ENCODE data around the gene ATP2B1.

Gene ATP2B1

DNA sequence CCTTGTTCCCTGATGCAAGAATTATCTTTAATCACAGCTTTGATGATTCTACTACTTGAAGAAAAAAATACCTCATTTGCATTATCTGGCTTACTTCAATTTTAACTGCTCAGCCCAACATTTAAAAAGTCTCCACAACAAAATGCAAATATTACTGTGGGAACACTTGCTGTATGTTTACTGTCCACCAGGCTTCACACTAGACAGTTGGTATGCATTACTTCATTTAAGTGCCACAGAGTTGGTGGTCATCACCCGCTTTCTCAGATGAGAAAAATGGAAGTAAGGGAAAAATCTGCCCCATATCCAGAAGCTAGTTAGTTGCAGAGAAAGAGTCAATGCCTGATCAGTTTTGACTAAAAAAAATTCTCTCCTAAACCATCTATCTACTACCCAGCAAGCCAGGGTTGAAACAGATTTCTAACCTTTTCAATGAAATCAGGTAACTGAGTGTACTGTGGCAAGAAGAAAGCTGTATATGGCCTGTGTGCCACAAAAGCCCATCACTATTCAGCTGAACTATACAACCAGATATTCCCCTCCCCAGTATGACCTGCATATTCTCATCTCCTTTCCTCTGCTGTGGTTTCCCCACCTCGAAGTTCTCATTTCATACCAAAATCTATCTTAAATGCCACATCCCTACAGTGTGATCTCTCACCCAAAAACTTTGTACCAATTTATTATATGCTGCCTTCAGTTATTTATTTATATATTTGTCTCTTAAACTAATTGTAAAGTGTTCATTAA lies 90.3 kb downstream of the ATP2B1 start:
- Histone ChIP-seq H3K27me3 (ENCODE audit: control insufficient read depth in 2 of 2, insufficient read depth in 2 of 2, low read length in 2 of 2) (no peaks in the 10 kb centered on the region), H3K4me3 (ENCODE audit: low read length in 2 of 2) (no peak overlapping the region), H3K9me3 (ENCODE audit: control insufficient read depth in 2 of 2, low read length in 2 of 2) (no peaks in the 10 kb centered on the region), H3K36me3 (ENCODE audit: control insufficient read depth in 2 of 2, insufficient read depth in 2 of 2, low read length in 2 of 2) (peaks cover under 1 to 7% of the 10 kb centered on the region in 2 donors), H3K9ac (ENCODE audit: low read depth in 1 of 2, low read length in 2 of 2) (no peak overlapping the region), H3K27ac (ENCODE audit: low read depth in 2 of 2, low read length in 2 of 2) (no peak overlapping the region), H3K4me1 (ENCODE audit: control insufficient read depth in 2 of 2, insufficient read depth in 2 of 2, low read length in 2 of 2) (no peaks in the 10 kb centered on the region)

DNA sequence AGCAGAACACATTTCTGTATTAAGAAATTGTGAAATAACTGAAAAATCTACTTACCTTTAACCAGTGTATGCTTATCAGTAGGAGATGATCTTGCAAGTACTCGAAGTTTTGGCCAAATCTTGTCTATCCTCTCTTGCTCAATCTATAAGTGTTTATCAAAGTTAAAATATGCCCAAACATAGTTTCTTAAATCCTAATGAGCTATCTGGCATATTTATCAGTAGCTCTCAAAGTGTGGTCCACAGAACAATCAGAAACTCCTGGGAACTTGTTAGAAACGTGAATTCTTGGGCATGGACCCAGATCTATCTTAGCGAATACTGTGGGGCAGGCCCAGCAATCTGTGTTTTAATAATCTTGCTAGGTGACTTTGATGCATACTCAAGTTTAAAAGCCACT lies 98.3 kb downstream of the ATP2B1 start:
- H3K36me3 ChIP-seq (ENCODE audit: control insufficient read depth in 2 of 2, insufficient read depth in 2 of 2, low read length in 2 of 2) = peaks cover 19 to 27% of the 10 kb centered on the region in 2 donors
- H3K4me3 ChIP-seq (ENCODE audit: low read length in 2 of 2) = no peak overlapping the region
- H3K27ac ChIP-seq (ENCODE audit: low read depth in 2 of 2, low read length in 2 of 2) = no peak overlapping the region

GRCh38 chr12:89603678-89604077 lies 105.0 kb downstream of the ATP2B1 start:
- H3K9ac ChIP-seq (ENCODE audit: low read depth in 1 of 2, low read length in 2 of 2) = no peak overlapping the region
- H3K4me1 ChIP-seq (ENCODE audit: control insufficient read depth in 2 of 2, insufficient read depth in 2 of 2, low read length in 2 of 2) = no peaks in the 10 kb centered on the region
- H3K36me3 ChIP-seq (ENCODE audit: control insufficient read depth in 2 of 2, insufficient read depth in 2 of 2, low read length in 2 of 2) = peaks cover 23 to 34% of the 10 kb centered on the region in 2 donors
- H3K27ac ChIP-seq (ENCODE audit: low read depth in 2 of 2, low read length in 2 of 2) = no peak overlapping the region
- no peak overlapping the region for H3K4me3 ChIP-seq (ENCODE audit: low read length in 2 of 2)
- H3K9me3 ChIP-seq (ENCODE audit: control insufficient read depth in 2 of 2, low read length in 2 of 2) = no peaks in the 10 kb centered on the region
- no peaks in the 10 kb centered on the region for H3K27me3 ChIP-seq (ENCODE audit: control insufficient read depth in 2 of 2, insufficient read depth in 2 of 2, low read length in 2 of 2)

More for the DNA sequence above, 98.3 kb downstream of the ATP2B1 start:
- no peaks in the 10 kb centered on the region for H3K9me3 ChIP-seq (ENCODE audit: control insufficient read depth in 2 of 2, low read length in 2 of 2)
- no peaks in the 10 kb centered on the region for H3K4me1 ChIP-seq (ENCODE audit: control insufficient read depth in 2 of 2, insufficient read depth in 2 of 2, low read length in 2 of 2)
- H3K27me3 ChIP-seq (ENCODE audit: control insufficient read depth in 2 of 2, insufficient read depth in 2 of 2, low read length in 2 of 2) = no peaks in the 10 kb centered on the region
- H3K9ac ChIP-seq (ENCODE audit: low read depth in 1 of 2, low read length in 2 of 2) = no peak overlapping the region

DNA sequence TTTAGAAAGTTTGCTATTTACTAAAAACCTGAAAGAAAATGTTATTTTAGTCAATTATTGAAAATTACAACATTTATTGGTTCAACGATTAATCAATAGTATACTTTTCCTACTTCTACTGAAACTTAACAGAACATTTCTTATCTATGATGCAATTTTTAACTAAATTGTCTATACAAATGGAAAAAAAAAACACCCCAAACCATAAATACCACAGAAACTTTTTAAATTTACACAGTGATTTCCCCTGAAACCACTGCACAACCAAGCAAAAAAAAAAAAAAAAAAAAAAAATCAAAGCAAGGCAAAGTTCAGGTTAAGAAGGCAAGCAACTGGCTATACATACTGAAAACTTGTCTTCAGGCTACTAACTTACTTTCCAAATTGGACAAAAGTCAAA lies 110.9 kb downstream of the ATP2B1 start:
- Histone ChIP-seq H3K27me3 (ENCODE audit: control insufficient read depth in 2 of 2, insufficient read depth in 2 of 2, low read length in 2 of 2) (no peaks in the 10 kb centered on the region), H3K9me3 (ENCODE audit: control insufficient read depth in 2 of 2, low read length in 2 of 2) (no peaks in the 10 kb centered on the region), H3K9ac (ENCODE audit: low read depth in 1 of 2, low read length in 2 of 2) (no peak overlapping the region), H3K27ac (ENCODE audit: low read depth in 2 of 2, low read length in 2 of 2) (no peak overlapping the region), H3K36me3 (ENCODE audit: control insufficient read depth in 2 of 2, insufficient read depth in 2 of 2, low read length in 2 of 2) (peaks cover 13 to 21% of the 10 kb centered on the region in 2 donors), H3K4me3 (ENCODE audit: low read length in 2 of 2) (no peak overlapping the region), H3K4me1 (ENCODE audit: control insufficient read depth in 2 of 2, insufficient read depth in 2 of 2, low read length in 2 of 2) (no peaks in the 10 kb centered on the region)

DNA sequence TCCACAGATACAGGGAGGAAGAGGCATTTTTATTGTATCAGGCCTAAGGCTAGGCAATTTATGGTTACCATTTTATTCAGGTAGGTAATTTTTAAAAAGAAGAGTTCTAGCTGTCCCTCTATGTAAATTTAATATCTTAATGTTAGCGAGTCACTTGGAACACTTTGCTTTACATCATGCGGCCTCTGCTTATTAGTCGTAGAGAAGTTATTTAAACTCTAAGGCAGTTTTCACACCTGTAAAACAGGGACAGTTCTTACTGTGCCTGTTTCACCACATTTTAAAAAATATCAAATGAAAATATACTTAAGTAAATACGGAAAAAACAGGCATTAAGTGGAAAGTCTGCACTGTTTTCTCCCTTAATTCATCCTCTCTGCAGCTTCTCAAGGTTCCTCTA lies 111.4 kb downstream of the ATP2B1 start:
- no peak overlapping the region for H3K4me3 ChIP-seq (ENCODE audit: low read length in 2 of 2)
- no peak overlapping the region for H3K27ac ChIP-seq (ENCODE audit: low read depth in 2 of 2, low read length in 2 of 2)

GRCh38 chr12:89593873-89594272 lies 114.8 kb downstream of the ATP2B1 start:
- Histone ChIP-seq H3K9me3 (ENCODE audit: control insufficient read depth in 2 of 2, low read length in 2 of 2) (no peaks in the 10 kb centered on the region), H3K9ac (ENCODE audit: low read depth in 1 of 2, low read length in 2 of 2) (no peak overlapping the region), H3K27me3 (ENCODE audit: control insufficient read depth in 2 of 2, insufficient read depth in 2 of 2, low read length in 2 of 2) (no peaks in the 10 kb centered on the region), H3K36me3 (ENCODE audit: control insufficient read depth in 2 of 2, insufficient read depth in 2 of 2, low read length in 2 of 2) (peaks cover 16 to 23% of the 10 kb centered on the region in 2 donors), H3K4me1 (ENCODE audit: control insufficient read depth in 2 of 2, insufficient read depth in 2 of 2, low read length in 2 of 2) (no peaks in the 10 kb centered on the region), H3K4me3 (ENCODE audit: low read length in 2 of 2) (no peak overlapping the region), H3K27ac (ENCODE audit: low read depth in 2 of 2, low read length in 2 of 2) (no peak overlapping the region)

More for the DNA sequence above, 111.4 kb downstream of the ATP2B1 start:
- H3K9me3 ChIP-seq (ENCODE audit: control insufficient read depth in 2 of 2, low read length in 2 of 2) = no peaks in the 10 kb centered on the region
- H3K4me1 ChIP-seq (ENCODE audit: control insufficient read depth in 2 of 2, insufficient read depth in 2 of 2, low read length in 2 of 2) = no peaks in the 10 kb centered on the region
- H3K36me3 ChIP-seq (ENCODE audit: control insufficient read depth in 2 of 2, insufficient read depth in 2 of 2, low read length in 2 of 2) = peaks cover 10 to 16% of the 10 kb centered on the region in 2 donors
- no peaks in the 10 kb centered on the region for H3K27me3 ChIP-seq (ENCODE audit: control insufficient read depth in 2 of 2, insufficient read depth in 2 of 2, low read length in 2 of 2)
- no peak overlapping the region for H3K9ac ChIP-seq (ENCODE audit: low read depth in 1 of 2, low read length in 2 of 2)

GRCh38 chr12:89593233-89593632 lies 115.4 kb downstream of the ATP2B1 start:
- H3K27me3 ChIP-seq (ENCODE audit: control insufficient read depth in 2 of 2, insufficient read depth in 2 of 2, low read length in 2 of 2) = no peaks in the 10 kb centered on the region
- H3K36me3 ChIP-seq (ENCODE audit: control insufficient read depth in 2 of 2, insufficient read depth in 2 of 2, low read length in 2 of 2) = peaks cover 11 to 18% of the 10 kb centered on the region in 2 donors
- H3K27ac ChIP-seq (ENCODE audit: low read depth in 2 of 2, low read length in 2 of 2) = no peak overlapping the region
- no peaks in the 10 kb centered on the region for H3K4me1 ChIP-seq (ENCODE audit: control insufficient read depth in 2 of 2, insufficient read depth in 2 of 2, low read length in 2 of 2)
- H3K9ac ChIP-seq (ENCODE audit: low read depth in 1 of 2, low read length in 2 of 2) = no peak overlapping the region
- no peaks in the 10 kb centered on the region for H3K9me3 ChIP-seq (ENCODE audit: control insufficient read depth in 2 of 2, low read length in 2 of 2)
- H3K4me3 ChIP-seq (ENCODE audit: low read length in 2 of 2) = no peak overlapping the region

DNA sequence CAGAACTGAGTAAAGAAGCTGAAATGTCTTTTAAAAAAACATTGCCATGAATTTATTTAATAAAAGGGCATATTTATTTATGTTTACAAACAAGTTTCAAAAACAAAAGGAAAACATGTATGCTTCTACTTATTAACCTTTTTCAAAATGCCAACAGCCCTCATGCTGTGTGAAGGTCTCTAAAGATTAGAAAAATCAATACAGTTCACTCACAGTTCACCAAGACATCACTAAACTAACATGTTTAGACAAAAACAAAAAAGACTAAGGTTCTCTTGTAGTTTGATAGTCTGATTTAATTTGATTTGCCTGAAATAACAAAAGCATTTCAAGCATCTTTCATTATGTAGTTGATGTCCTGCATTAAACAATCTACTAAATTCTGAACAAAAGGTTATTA lies 118.9 kb downstream of the ATP2B1 start:
- Histone ChIP-seq H3K9ac (ENCODE audit: low read depth in 1 of 2, low read length in 2 of 2) (no peak overlapping the region), H3K9me3 (ENCODE audit: control insufficient read depth in 2 of 2, low read length in 2 of 2) (no peaks in the 10 kb centered on the region), H3K4me3 (ENCODE audit: low read length in 2 of 2) (no peak overlapping the region), H3K36me3 (ENCODE audit: control insufficient read depth in 2 of 2, insufficient read depth in 2 of 2, low read length in 2 of 2) (peaks cover 11 to 14% of the 10 kb centered on the region in 2 donors), H3K27ac (ENCODE audit: low read depth in 2 of 2, low read length in 2 of 2) (no peak overlapping the region), H3K4me1 (ENCODE audit: control insufficient read depth in 2 of 2, insufficient read depth in 2 of 2, low read length in 2 of 2) (no peaks in the 10 kb centered on the region), H3K27me3 (ENCODE audit: control insufficient read depth in 2 of 2, insufficient read depth in 2 of 2, low read length in 2 of 2) (no peaks in the 10 kb centered on the region)

DNA sequence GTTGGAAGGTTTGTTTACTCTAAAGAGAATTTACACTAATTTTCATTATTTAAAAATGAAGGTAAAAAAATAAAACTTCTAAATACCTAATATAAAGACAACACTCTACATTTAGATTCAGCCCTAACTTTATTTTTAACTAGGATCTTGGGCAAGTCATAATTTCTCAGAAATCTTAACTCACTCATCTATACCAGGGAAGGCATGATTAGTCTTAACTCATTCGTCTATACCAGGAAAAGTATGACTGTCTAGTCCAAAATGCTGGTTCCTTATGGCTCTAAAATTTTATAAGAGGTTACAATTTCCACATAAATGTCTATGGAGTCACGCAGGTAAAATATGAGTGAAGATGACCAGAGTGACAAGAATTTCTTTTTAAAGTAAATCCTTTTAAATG lies 130.1 kb downstream of the ATP2B1 start:
- H3K9ac ChIP-seq (ENCODE audit: low read depth in 1 of 2, low read length in 2 of 2) = no peak overlapping the region
- H3K27ac ChIP-seq (ENCODE audit: low read depth in 2 of 2, low read length in 2 of 2) = no peak overlapping the region
- no peaks in the 10 kb centered on the region for H3K4me1 ChIP-seq (ENCODE audit: control insufficient read depth in 2 of 2, insufficient read depth in 2 of 2, low read length in 2 of 2)
- H3K9me3 ChIP-seq (ENCODE audit: control insufficient read depth in 2 of 2, low read length in 2 of 2) = no peaks in the 10 kb centered on the region
- no peak overlapping the region for H3K4me3 ChIP-seq (ENCODE audit: low read length in 2 of 2)
- no peaks in the 10 kb centered on the region for H3K27me3 ChIP-seq (ENCODE audit: control insufficient read depth in 2 of 2, insufficient read depth in 2 of 2, low read length in 2 of 2)
- H3K36me3 ChIP-seq (ENCODE audit: control insufficient read depth in 2 of 2, insufficient read depth in 2 of 2, low read length in 2 of 2) = no peaks in the 10 kb centered on the region

DNA sequence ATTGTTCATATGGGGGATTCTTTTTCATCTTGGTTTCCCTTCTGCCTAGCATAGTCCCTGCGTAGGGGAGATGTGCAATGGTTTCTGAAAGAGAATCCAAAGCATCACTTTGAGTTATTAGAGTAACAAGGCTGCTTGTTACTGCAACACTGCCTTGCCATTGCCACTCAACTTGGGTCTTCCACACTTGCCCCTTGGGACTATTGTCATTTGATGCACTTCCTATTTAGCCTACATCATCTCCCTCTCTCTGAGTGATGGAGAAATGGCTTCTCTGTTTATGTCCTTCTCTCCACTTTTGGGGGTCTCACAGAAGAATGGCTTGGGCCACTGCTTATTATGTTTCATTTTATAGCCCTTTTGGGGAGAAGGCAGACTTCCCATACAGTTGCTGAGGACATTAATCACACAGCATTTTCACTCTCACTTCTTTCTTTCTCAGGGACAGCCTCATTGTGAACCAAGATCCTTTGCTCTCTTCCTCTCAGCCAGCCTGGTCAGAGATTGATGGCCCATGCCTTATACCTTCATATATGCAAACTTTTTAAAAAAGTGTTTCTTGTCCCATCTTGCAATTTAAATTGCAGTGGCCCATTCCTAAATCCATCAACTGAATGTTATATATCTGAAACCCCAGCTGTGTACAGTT lies 131.9 kb downstream of the ATP2B1 start:
- Histone ChIP-seq H3K27ac (ENCODE audit: low read depth in 2 of 2, low read length in 2 of 2) (no peak overlapping the region), H3K27me3 (ENCODE audit: control insufficient read depth in 2 of 2, insufficient read depth in 2 of 2, low read length in 2 of 2) (no peaks in the 10 kb centered on the region), H3K9ac (ENCODE audit: low read depth in 1 of 2, low read length in 2 of 2) (no peak overlapping the region), H3K36me3 (ENCODE audit: control insufficient read depth in 2 of 2, insufficient read depth in 2 of 2, low read length in 2 of 2) (no peaks in the 10 kb centered on the region), H3K4me1 (ENCODE audit: control insufficient read depth in 2 of 2, insufficient read depth in 2 of 2, low read length in 2 of 2) (no peaks in the 10 kb centered on the region), H3K4me3 (ENCODE audit: low read length in 2 of 2) (no peak overlapping the region), H3K9me3 (ENCODE audit: control insufficient read depth in 2 of 2, low read length in 2 of 2) (no peaks in the 10 kb centered on the region)
